Measurements from ENCODE around the gene WBP2. TPM values are rescaled to one million over a fixed set of nuclear protein-coding genes. Genes with fewer than 3 reads are reported as not detected.
A peak's percentile ranks its signal among the peaks of the same experiment; 100 is the strongest.
"Not testable (repeated sequence)": the region's sequence is repeated elsewhere in the genome, so short reads cannot be mapped to it uniquely, and the experiment has no call there.

Gene WBP2
- total RNA-seq, 1 donor from 2014 or later: 145 TPM

DNA sequence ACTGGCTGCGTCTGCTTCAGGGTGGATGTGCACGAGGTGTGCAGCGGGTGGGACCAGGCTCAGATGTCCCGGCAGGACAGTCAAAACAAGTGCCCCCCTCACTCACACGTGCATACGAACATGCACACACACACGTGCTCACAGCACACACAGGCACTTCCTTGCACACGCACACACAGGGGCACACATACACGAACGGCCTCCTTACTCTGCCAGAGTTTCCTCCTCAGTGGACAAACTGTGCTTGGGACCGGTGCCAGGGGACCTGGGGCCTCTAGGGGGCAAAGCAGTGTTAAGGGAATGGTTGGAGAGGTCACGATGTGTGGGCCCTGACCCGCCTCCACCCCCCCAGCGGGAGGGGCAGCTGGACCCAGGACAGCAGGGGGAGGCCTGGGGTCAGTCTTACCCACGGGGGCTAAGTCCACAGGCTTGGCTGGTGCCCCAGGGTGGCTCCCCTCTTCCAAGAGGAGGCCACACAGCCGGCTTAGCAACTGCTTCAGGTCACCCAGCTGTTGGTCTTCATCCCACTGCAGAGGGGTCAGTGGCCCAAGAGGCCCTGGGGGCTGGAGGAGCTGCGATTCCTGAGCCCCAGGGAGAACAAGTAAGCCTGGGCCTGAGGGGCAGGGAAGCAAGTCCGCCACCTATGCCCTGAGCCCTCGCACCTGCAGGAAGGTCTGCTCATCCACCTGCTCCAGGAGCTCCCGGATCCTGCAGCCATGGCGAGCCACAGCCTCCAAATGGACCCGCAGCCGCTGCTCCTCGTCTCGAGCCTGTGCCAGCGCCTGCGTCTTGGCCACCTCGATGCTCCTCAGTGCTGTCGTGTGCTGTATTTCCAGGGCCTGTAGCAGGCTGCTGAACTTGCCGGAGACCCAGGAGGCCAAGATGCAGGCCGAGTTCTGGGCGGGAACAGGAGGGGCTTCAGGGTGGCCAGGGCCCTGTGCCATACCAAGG is 36.7 kb upstream of the WBP2 start:
- intact Hi-C loops (cut with DNase I): loop anchor here (10.0 kb wide), 1 partner anchor 117 kb away; a partner anchor contains a TSS
- no peak for ATAC-seq (ENCODE audit: poor library complexity)
- DNase-seq: no peak

DNA sequence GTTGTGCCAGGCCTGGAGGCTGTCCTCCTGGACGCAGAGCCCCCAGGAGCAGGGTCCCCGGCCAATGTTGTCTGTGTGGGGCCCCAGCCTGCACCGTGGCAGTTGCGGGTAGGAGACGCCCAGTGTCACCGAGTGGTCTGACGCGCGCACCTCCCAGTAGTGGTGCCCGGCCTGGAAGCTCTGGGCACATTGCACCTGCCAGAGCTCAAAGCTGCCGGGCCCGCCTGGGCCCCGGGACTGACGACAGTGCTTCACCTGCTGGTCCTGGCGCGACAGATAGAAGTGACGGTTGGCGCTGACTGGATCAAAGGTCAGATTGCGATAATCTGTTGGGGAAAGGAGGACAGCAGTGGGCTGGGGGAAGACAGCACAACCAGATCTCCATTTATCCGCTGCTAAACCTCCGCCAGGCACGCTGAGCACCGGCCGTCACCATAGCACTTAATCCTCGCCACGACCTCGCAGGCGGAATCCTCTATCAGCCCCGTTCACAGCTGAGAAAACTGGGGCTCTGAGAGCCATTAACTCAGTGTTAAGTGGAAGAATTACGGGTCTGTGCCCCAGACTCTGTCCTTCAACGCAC is 36.0 kb upstream of the WBP2 start:
- ATAC-seq (ENCODE audit: poor library complexity): no peak
- DNase-seq: no peak
- intact Hi-C loops (cut with DNase I): loop anchor here (10.0 kb wide), 1 partner anchor 116 kb away; a partner anchor contains a TSS

DNA sequence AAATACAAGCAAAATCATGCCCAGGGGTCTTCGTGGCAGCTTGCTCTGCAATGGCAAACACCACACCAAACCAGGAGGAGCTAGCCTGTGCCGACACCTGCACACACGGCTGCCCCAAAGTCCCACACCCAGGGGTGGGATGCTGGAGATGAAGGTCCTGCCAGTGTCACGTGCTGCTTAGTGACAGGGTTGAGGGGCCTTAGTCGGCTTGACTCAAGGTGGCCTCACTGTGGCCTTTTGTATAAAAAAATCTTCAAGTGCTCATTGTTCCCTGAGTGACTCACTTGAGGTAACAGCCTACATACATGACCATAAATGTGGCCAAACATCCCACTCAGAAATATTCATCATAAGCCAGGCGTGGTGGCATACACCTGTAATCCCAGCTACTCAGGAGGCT is 34.3 kb upstream of the WBP2 start:
- ATAC-seq (ENCODE audit: poor library complexity) (no peak), DNase-seq (no peak)
- intact Hi-C loops (cut with DNase I): no loop called here

DNA sequence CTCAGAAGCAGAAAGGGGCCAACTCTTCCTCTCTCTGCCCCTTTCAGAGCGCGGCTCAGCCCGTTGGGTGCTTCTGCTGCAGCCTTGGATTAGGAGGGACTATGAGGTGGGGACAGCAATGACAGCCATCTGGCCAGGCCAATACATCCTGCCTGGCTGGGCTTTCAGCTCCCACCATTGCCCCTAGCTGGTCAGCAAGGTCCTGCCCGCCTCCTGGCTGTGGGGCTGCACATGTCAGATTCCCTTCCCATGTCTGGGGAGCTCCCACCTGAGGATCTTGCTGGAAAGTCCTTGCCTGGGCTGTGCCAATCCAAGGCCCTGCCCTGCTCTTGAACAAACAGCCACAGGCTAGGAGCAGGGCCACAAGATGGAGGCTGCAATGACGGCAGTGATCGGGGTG is 33.3 kb upstream of the WBP2 start:
- intact Hi-C loops (cut with DNase I): no loop called here

DNA sequence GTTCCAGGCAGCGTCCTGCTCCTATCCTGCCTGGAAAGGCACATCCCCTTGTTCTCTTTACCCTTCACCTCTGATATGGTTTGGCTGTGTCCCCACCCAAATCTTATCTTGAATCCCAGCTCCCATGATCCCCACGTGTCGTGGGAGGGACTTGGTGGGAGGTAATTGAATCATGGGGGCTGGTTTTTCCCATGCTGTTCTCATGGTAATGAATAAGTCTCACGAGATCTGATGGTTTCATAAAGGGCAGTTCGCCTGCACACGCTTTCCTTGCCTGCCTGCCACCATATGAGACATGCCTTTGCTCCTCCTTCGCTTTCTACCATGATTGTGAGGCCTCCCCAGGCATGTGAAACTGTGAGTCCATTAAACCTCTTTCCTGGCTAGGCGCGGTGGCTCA is 30.7 kb upstream of the WBP2 start:
- ATAC-seq (ENCODE audit: poor library complexity); intact Hi-C loops (cut with DNase I): not testable (repeated sequence)

More for the DNA sequence above, 33.3 kb upstream of the WBP2 start:
- DNase-seq: no peak
- no peak for ATAC-seq (ENCODE audit: poor library complexity)

DNA sequence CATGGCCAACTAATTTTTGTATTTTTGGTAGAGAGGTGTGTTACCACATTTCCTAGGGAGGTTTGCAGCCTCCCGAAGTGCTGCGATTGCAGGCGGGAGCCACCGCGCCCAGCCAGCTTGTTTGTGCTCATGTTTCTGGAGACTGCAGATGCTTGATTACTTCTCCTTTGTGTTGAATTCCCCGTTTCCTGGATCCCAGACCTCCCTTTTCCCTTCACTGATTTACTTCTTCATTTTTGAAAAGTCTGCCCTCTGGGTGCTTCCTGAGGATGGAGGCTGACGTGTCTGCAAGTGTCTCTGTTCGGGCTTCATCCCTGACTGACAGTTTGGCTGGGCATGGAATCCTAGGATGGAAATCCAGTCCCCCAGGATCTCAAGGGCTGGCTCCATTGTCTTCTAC is 30.3 kb upstream of the WBP2 start:
- DNase-seq (no peak), ATAC-seq (ENCODE audit: poor library complexity) (no peak)
- intact Hi-C loops (cut with DNase I): no loop called here

More for the DNA sequence above, 30.7 kb upstream of the WBP2 start:
- not testable (repeated sequence) for DNase-seq

DNA sequence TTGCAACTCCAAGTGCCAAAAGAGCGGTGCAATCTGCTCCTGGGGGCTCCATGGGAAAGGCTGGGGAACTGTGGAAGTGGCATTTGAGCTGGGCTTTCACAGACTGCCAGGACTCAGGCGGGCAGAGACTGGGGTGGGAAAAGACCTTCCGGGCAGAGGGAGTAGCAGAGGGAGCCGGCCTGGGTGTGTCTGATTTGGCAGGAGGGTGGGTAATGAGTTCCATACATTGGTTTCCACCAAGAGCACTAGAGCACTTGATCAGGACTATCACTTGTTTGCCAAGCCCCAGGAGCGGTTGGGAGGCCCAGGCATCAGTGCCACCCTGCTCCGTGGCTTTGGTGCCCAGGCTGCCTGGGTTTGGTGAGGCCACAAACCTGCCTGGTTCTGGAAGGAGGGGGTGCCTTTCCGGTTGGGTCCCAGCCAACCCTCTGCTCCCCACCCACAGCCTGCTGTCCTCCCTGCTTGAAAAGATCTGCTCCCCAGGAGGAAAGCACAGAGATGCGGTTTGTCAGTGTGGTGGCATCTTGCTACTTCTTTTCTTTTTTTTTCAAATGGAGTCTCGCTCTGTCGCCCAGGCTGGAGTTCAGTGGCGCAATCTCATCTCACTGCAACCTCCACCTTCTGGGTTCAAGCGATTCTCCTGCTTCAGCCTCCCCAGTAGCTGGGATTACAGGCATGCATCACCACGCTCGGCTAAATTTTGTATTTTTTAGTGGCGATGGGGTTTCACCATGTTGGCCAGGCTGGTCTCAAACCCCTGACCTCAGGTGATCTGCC is 26.7 kb upstream of the WBP2 start:
- DNase-seq (no peak), ATAC-seq (ENCODE audit: poor library complexity) (no peak)
- intact Hi-C loops (cut with DNase I): no loop called here

DNA sequence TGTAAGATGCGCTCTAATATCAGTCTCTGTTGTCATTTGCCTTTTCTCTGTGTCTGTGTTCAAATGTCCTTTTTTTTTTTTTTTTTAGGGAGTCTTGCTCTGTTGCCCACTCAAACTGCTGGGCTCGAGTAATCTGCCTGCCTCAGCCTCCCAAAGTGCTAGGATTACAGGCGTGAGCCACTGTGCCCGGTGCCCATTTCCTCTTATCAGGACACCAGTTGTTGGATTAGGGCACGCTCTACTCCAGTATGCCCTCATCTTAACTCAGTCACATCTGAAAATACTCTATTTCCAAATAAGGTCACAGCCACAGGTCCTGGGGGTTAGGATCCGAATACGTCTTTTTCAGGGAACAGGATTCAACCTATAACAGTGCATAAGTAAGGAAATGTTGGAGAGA is 25.1 kb upstream of the WBP2 start:
- intact Hi-C loops (cut with DNase I): no loop called here

DNA sequence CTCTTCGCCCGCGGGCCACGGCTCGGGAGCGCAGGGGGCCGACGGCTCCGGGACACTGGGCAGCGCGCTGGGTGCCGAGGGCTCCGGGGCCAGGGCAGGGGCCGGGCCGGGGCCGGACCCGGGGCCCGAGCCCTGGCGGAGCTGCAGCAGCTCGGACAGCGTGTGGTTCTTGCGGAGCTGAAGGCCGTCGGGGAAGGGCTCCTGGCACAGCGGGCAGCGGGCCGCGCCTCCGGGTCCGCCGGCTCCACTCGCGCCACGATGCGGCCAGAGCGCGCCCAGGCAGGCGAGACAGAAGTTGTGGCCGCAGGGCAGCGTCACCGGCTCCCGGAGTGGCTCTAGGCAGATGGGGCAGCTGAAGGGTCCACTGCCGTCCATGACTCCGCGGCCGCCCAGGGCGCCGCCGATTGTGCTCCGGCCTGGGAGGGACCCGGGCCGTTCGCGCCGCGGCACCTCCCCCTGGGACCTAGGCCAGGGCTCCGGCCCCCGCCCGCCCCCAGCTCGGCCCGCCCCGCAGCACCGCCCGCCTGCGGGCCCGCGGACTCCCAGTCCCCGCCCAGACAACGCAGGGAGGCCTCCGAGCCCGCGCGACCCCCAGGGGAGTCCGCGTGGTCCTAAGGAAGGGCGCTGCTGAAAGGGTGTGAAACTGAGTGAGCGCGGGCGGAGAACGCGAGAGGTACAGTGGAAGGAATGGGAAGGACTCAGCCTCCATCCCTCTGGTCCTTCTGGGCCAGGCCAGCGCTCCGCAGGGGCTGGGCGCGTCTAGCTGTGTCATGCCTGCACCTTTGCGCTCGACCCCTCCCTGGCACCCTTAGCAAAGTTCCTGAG is 23.3 kb upstream of the WBP2 start, which contains the start of gene TRIM47:
Gene TRIM47 (minus strand): TSS at position 408 of the 825 bp plus-strand sequence. CDS start 33 bp downstream, at position 375.
- DNase-seq: peak; percentile 85
- intact Hi-C loops (cut with DNase I): no loop called here
- peak; percentile 62 for ATAC-seq (ENCODE audit: poor library complexity)

More for the DNA sequence above, 25.1 kb upstream of the WBP2 start:
- no peak for ATAC-seq (ENCODE audit: poor library complexity)
- DNase-seq: no peak

DNA sequence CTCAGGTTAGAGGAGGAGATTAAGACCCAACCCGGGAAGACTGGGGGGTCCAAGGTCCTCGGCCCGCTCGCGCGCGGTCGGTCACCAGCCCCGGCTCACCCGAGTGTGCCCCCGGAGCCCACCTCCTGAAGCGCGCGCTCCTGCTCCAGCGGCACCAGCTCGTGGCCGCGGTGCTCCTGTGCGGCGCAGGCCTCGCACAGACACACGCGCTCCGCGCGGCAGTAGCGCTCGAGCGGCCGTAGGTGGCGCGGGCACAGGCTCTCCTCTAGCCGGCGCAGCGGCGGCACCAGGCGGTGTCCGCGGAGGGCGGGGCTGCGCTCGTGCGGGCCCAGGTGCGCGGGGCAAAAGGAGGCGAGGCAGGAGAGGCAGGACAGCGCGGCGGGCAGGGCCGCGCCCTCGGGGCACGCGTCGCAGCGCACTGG is 22.6 kb upstream of the WBP2 start:
- DNase-seq: peak; percentile 87
- intact Hi-C loops (cut with DNase I): no loop called here
- ATAC-seq (ENCODE audit: poor library complexity): peak; percentile 71

DNA sequence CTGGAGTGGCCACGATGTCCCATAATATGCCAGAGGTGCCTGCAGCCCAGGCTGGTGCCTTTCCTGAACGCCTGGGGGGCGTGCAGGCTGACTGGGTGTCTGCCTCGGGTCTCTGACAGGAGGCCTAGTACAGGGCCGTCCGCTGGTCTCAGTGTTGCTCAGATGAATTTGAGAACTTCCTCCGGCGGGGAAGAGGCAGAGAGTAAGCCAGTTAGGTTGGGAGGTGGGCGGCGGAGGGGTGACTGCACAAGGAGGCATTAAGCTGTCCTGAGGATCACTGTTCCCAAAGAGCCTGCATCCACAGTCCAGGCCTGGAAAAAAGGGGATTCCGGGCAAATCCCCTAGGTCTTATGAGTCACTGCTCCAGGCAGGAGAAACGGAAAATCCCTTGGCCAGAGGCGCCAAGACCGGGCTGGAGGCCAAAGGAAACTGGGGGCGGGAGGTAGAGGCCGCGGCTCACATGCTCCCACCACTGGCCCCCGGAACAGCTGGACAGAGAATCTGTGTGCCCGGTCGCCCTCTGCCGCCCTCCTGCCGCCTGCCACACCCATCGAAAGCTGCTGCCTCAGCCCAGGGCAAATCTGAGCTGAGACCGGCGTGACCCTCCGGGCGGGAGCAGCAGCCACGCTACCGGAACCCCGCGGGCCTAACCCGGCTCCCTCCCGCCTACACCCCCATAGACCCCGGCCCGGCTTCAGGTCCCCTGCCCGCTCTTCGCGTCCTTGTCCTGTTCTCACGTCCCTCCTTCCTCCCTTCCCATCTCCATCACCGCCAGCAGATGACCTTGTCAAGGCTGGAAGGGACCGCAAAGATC is 22.0 kb upstream of the WBP2 start:
- peak; percentile 96 for DNase-seq
- intact Hi-C loops (cut with DNase I): no loop called here
- peak; percentile 70 for ATAC-seq (ENCODE audit: poor library complexity)

DNA sequence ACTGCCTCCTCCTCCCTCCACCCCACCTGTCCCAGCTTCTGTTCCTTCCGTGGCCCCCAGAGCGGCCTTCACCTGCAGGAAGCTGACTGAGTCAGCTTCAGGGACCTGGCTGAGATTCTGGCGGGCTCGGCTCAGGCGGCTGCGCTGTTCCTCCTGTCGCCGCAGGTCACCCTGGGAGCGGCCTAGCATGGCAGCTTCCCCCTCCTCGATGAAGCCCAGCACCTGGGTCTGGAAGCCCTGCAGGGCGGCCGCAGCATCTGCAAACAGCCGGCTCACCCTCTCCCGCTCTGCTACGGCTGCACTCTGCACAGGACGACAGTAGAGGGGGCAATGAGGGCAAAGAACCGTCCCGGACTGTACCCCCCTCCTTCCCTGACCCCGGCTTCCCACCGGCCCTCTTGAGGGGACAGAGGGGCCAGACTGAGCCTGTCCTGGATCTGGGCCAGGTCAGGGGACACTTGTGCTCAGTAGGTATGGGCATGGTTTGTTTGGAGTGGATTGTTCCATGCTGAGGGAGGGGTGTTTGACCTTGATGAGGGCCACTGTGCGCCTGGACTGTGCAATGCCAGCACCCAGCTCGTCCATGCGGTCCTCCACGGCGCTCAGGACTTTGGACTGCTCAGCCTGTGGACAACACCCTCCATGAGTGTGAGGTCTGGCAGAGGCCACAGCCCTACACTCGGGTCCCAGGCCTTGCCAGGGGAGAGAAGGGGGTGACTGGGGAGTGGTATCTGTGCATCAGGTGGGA is 21.2 kb upstream of the WBP2 start:
- intact Hi-C loops (cut with DNase I): no loop called here
- DNase-seq (peak; percentile 72), ATAC-seq (ENCODE audit: poor library complexity) (peak; percentile 1)

DNA sequence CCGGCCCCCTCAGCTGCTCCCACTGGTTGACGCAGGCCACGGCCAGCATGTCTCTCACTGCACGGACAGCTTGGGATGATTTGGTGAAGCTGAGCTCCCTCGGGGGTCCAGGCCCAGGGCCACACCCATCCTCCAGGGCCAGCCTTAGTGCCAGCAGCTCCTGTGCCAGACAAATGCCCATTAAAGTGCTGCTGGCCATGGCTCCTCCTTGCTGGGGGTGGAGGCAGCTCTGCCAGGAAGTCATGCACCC is 20.7 kb upstream of the WBP2 start:
- intact Hi-C loops (cut with DNase I): no loop called here
- ATAC-seq (ENCODE audit: poor library complexity) (no peak), DNase-seq (no peak)

DNA sequence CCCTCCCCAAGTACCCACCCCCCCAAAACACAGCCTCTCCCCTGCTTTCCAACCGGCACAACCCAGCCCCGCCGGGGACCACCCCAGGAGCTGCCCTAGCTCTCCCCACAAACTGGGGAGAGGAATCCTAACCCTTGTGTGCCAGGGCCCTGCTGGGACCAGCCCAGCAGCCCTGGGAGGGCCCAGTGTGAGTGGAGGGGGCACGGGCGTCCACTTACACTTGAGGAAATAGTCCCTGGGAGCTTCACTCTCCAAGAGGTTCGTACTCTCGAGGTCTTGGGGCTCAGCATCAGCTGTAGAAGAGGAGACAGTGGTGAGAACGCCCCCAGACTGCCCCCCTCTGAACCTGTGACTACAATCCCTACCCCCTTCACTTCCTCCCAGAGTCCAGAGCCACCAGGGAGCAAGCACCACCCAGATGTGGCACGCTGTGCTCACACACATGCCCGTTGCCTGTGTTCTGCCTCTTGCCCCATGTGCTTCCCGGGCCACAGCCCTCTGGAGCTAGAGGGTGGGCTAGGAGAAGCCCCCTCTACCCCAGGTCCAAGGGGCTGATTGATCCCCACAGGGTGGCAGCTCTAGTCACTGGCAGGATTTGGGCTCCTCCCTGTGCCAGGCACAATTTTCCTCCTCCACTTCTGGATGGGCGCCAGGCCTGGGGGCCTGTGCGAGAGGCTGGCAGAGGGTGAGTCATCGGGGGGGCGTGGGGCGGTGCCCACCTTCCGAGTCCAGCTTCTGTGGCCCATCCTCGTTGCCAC is 20.2 kb upstream of the WBP2 start:
- DNase-seq: peak; percentile 65
- ATAC-seq (ENCODE audit: poor library complexity): no peak
- intact Hi-C loops (cut with DNase I): no loop called here

DNA sequence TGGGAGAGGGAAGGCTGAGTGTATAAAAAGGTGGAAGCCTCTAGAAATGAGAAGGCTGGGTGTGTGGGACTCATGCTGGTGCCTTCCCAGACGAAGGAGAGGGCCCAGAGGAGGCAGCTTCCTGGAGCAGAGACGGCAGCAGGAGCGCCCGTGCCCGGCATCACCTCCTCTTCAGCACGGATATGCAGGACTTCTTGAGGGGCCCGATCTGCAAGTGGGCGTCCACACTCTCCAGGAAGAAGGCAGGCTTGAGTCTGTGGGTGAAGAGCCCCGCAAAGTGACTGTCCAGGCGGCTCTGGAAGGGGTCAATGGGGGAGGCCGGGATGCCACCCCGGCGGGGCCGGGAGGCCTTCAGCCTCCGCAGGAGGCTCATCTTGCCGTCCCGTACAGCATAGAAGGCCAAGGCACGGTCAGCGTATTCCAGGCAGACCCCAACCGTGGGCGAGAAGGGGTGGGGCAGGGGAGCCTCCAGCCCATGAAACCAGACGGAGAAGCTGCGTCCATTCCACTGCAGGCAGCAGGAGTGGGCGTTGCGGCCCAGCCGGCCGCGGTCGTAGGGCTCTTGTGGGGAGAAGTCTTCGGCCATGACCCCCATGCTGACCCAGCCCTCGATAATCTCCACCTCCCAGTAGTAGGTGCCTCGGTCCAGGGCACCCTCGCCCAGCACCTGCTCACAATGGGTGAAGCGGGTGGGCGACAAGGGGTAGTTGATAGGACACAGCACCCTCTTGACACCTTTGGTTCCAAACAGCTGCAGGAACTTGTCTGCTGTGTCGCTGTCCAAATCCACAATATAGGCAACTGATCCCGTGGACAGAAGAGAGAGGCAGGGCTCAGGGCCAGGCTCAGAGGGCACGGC is 19.4 kb upstream of the WBP2 start:
- intact Hi-C loops (cut with DNase I): no loop called here
- DNase-seq (no peak), ATAC-seq (ENCODE audit: poor library complexity) (no peak)
